GM15510 (cell line): ENCODE results near the gene NRXN3.

Source experiments
- POLR2A ChIP-seq: IDR thresholded peaks from 3 replicates; pipeline ENCODE4 v1.6.1; 2011; ENCODE audit warnings: borderline replicate concordance; ENCODE audit not compliant: insufficient read length; ENCODE audit errors: extremely low read depth

NRXN3 gene

DNA sequence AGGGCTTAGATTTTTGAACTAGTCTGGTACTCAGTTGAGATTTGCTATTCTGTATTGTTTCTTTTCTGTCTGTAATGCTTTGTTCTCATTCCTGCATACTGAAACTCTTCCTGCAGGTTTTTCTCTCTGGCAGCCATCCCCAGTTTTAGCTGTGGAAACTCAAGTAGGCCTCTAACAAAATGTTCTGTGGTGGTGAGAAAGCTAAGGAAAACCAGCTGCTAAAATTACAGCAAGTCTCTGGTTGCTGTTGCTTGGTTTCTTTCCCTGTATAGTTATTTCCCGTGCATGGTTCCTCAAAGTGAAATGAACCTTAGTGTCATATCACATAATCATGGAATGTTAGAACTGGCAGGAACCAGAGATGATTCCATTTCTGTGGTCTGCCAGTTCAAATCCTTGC lies 442.5 kb downstream of the NRXN3 start:
- no peak for TF ChIP-seq POLR2A

- no peak for TF ChIP-seq POLR2A
Observed at GRCh38 chr14:78614593-78614992, 444.4 kb downstream of the NRXN3 start.

GRCh38 chr14:78617735-78618134 lies 447.6 kb downstream of the NRXN3 start:
- TF ChIP-seq POLR2A = no peak

GRCh38 chr14:78618368-78618767 lies 448.2 kb downstream of the NRXN3 start:
- TF ChIP-seq POLR2A = no peak

- TF ChIP-seq POLR2A = no peak
Observed at GRCh38 chr14:78627114-78627513, 456.9 kb downstream of the NRXN3 start.

- no peak for TF ChIP-seq POLR2A
Observed at GRCh38 chr14:78631551-78631950, 461.4 kb downstream of the NRXN3 start.

GRCh38 chr14:78633752-78634151 lies 463.6 kb downstream of the NRXN3 start:
- TF ChIP-seq POLR2A = no peak

DNA sequence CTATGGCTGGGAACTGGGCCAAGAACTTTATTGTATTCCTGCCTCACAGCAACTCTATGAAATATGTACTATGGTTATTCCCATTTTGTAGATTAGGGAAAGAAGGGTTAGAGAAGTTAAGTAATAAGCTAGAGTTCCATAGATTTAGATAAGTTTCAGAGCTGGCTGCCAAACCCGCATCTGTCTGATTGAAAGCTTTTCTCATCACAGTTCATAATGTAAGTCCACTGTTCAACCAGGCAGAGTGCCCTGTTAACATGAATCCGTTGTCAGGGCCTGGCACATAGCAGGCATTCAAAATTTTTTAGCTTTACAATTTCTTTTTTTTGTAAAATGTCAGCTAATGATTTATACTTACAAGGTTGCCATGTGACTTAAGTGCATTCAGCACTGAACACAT lies 467.3 kb downstream of the NRXN3 start:
- TF ChIP-seq POLR2A = no peak

DNA sequence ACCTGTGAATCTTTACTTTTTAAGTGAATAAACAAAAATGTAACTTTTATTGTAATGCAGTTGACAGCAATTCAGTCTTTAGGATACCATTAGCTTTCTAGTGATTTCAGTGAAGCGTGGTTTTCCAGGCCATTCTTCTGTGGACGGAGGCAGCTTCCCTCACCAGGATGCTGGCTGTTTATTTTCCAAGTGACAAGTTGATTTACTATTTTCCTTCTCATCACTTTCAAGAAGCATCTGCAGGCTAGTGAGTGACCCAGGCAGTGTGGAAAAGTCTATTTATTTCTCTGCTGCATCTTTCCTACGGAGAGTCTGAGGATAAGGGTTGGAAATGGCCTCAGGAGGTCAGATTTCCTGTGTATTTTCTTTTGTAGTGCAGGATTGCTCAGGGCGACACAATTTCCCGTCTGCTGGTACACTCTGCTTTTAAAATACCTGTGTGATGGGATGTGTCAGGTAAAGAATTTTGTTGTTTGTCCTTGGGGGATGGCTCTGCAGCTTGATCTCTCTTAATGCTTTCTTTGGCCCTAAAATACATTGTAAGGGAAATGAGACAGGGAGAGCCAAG lies 467.8 kb downstream of the NRXN3 start:
- TF ChIP-seq POLR2A = no peak

GRCh38 chr14:78638926-78639325 lies 468.8 kb downstream of the NRXN3 start:
- TF ChIP-seq POLR2A = no peak

GRCh38 chr14:78644824-78645559 lies 474.8 kb downstream of the NRXN3 start:
- TF ChIP-seq POLR2A = no peak

GRCh38 chr14:78652727-78653126 lies 482.6 kb downstream of the NRXN3 start:
- no peak for TF ChIP-seq POLR2A

GRCh38 chr14:78653173-78653572 lies 483.0 kb downstream of the NRXN3 start:
- no peak for TF ChIP-seq POLR2A

GRCh38 chr14:78657451-78657850 lies 487.3 kb downstream of the NRXN3 start:
- no peak for TF ChIP-seq POLR2A

- TF ChIP-seq POLR2A = no peak
Observed at GRCh38 chr14:78664841-78665240, 494.7 kb downstream of the NRXN3 start.

DNA sequence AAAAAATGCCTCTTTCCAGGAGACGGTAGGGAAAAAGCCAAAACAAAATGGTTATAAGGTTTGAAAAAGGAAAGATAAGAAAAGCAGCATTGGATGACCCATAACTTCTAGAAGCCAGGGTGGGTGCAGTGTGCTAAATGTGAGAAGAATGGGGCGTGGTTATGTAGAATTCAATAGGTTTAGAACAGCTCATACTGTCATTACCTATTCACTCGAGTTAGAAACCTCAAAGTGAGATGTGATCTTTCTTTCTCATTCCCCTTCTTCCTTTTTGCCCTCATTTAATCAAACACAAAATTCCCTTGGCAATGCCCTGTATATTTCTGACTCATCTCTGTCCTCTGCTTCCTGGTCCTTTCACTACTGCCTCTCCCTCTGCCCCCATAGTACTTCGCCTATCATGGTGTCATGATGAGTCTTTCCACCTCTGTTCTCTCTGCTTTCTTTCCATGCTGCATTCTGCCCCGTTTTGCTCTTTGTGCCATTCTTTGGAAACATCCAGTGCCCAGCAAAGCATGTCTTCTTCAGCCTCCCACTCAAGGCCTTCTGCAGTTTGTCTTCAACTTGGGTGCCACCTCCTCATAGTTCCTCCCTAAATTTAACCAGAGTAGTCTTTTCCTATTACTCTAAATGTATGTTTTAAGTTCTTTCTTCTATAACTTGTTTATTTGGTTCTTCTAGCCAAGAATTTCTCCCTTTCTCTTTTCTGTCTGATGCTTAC lies 496.3 kb downstream of the NRXN3 start:
- TF ChIP-seq POLR2A = no peak
